HG02678 (cell line): ENCODE data around the gene PFKP.

Source experiments
- ATAC-seq: cut with Tn5 transposase; IDR thresholded peaks from one replicate; pipeline ENCODE4 v1.9.1; 2021; ENCODE audit warnings: mild to moderate bottlenecking, moderate library complexity; ENCODE audit not compliant: unreplicated experiment

The PFKP gene

GRCh38 chr10:3067118-3067858 lies at the start of gene PFKP:
Gene PFKP (plus strand): TSS chr10:3067548. CDS start chr10:3067596, 48 bp downstream.
- peak; percentile 54 for ATAC-seq

- no peak for ATAC-seq
These were observed 49.1 kb upstream of the PFKP start for GRCh38 chr10:3018247-3018646.

- ATAC-seq = no peak
These were observed 47.0 kb upstream of the PFKP start for GRCh38 chr10:3020311-3020710.

- no peak for ATAC-seq
These were observed 46.5 kb upstream of the PFKP start for GRCh38 chr10:3020881-3021280.

- no peak for ATAC-seq
These were observed 45.3 kb upstream of the PFKP start for GRCh38 chr10:3022027-3022426.

- no peak for ATAC-seq
These were observed 43.5 kb upstream of the PFKP start for GRCh38 chr10:3023892-3024291.

- no peak for ATAC-seq
These were observed 42.2 kb upstream of the PFKP start for GRCh38 chr10:3025026-3025683.

- no peak for ATAC-seq
These were observed 39.5 kb upstream of the PFKP start for GRCh38 chr10:3027866-3028265.

GRCh38 chr10:3028441-3028840 lies 38.9 kb upstream of the PFKP start:
- ATAC-seq = no peak

- no peak for ATAC-seq
These were observed 36.6 kb upstream of the PFKP start for GRCh38 chr10:3030765-3031164.

- ATAC-seq = no peak
These were observed 35.9 kb upstream of the PFKP start for GRCh38 chr10:3031490-3031889.

- ATAC-seq = no peak
These were observed 33.4 kb upstream of the PFKP start for GRCh38 chr10:3033925-3034324.

- no peak for ATAC-seq
These were observed 32.7 kb upstream of the PFKP start for GRCh38 chr10:3034616-3035015.

- ATAC-seq = peak; percentile 99
These were observed 31.0 kb upstream of the PFKP start for GRCh38 chr10:3036155-3037021.

GRCh38 chr10:3037182-3037581 lies 30.2 kb upstream of the PFKP start:
- ATAC-seq = no peak

GRCh38 chr10:3040069-3040468 lies 27.3 kb upstream of the PFKP start:
- no peak for ATAC-seq

- no peak for ATAC-seq
These were observed 24.8 kb upstream of the PFKP start for GRCh38 chr10:3042589-3042988.

- ATAC-seq = peak; percentile 88
These were observed 23.6 kb upstream of the PFKP start for GRCh38 chr10:3043512-3044368.

- no peak for ATAC-seq
These were observed 21.7 kb upstream of the PFKP start for GRCh38 chr10:3045471-3046209.

GRCh38 chr10:3046210-3046779 lies 21.1 kb upstream of the PFKP start:
- no peak for ATAC-seq
